CD14-positive monocyte (primary cell): ENCODE data around the gene CCDC82. TPM values are rescaled to one million over a fixed set of nuclear protein-coding genes. Genes with fewer than 3 reads are reported as not detected.

Source experiments
- DNase-seq, 3 donors: peaks; one replicate each; pipeline ENCODE4 v3.0.0-alpha.2; 2011 to 2022
- H2AFZ ChIP-seq: 2 replicates; pipeline ENCODE4 v1.6.0; 2012; ENCODE audit warnings: mild to moderate bottlenecking, low read depth, low read length, inconsistent platforms; ENCODE audit not compliant: insufficient read depth, poor library complexity, severe bottlenecking
- H3K27ac ChIP-seq, 2 donors: 1 replicate in 1 of 2; 2 replicates in 1 of 2; pipeline ENCODE4 v1.5.1; 2012 to 2013; ENCODE audit warnings: low read length in 2 of 2, control low read depth in 1 of 2, inconsistent platforms in 1 of 2, low read depth in 1 of 2, mild to moderate bottlenecking in 1 of 2
- H3K27me3 ChIP-seq, 2 donors: one replicate each; pipeline versions ENCODE4 v1.6.0 to v1.6.1; 2011 to 2013; ENCODE audit warnings: low read length in 2 of 2; ENCODE audit not compliant: control insufficient read depth in 2 of 2, insufficient read depth in 2 of 2
- H3K36me3 ChIP-seq, 2 donors: replicated peaks in 1 of 2; 1 replicate in 1 of 2; 2 replicates in 1 of 2; pipeline versions ENCODE4 v1.5.1 to v1.6.1; 2012 to 2013; ENCODE audit warnings: low read length in 2 of 2, control low read depth in 1 of 2, inconsistent platforms in 1 of 2, mild to moderate bottlenecking in 1 of 2; ENCODE audit not compliant: insufficient read depth in 2 of 2, control insufficient read depth in 1 of 2
- H3K4me1 ChIP-seq, 2 donors: 1 replicate in 1 of 2; 2 replicates in 1 of 2; pipeline versions ENCODE4 v1.5.1 to v1.6.1; 2012 to 2013; ENCODE audit warnings: low read length in 2 of 2, control low read depth in 1 of 2, inconsistent platforms in 1 of 2, mild to moderate bottlenecking in 1 of 2, moderate library complexity in 1 of 2; ENCODE audit not compliant: insufficient read depth in 2 of 2, control insufficient read depth in 1 of 2
- H3K4me2 ChIP-seq: replicated peaks from 2 replicates; pipeline ENCODE3; 2012; ENCODE audit warnings: low read length, moderate library complexity, mild to moderate bottlenecking; ENCODE audit not compliant: poor library complexity, severe bottlenecking; ENCODE audit errors: extremely low read depth
- H3K4me3 ChIP-seq, 3 experiments: fragments of 200-600 bp in 1 of 3; sonication (generic) in 1 of 3; replicated peaks in 1 of 3; 1 replicate in 2 of 3; 2 replicates in 1 of 3; pipeline ENCODE4 v1.5.1; 2011 to 2013; ENCODE audit warnings: low read length in 3 of 3, mild to moderate bottlenecking in 3 of 3, control low read depth in 2 of 3, low read depth in 2 of 3, inconsistent platforms in 1 of 3, moderate library complexity in 1 of 3
- H3K79me2 ChIP-seq: 2 replicates; pipeline ENCODE4 v1.6.0; 2012; ENCODE audit warnings: mild to moderate bottlenecking, control low read depth, inconsistent platforms, low read length, moderate library complexity; ENCODE audit not compliant: insufficient read depth
- H3K9ac ChIP-seq: 2 replicates; pipeline ENCODE4 v1.6.0; 2017; ENCODE audit warnings: low read length, mild to moderate bottlenecking; ENCODE audit not compliant: insufficient read depth, poor library complexity, severe bottlenecking
- H3K9me3 ChIP-seq, 2 donors: replicated peaks in 1 of 2; 1 replicate in 1 of 2; 2 replicates in 1 of 2; pipeline versions ENCODE4 v1.5.1 to v1.6.1; 2012 to 2013; ENCODE audit warnings: low read length in 2 of 2, control low read depth in 1 of 2; ENCODE audit not compliant: control insufficient read depth in 1 of 2, insufficient read depth in 1 of 2
- H4K20me1 ChIP-seq: 2 replicates; pipeline ENCODE4 v1.6.0; 2012; ENCODE audit warnings: mild to moderate bottlenecking, low read length, control low read depth, moderate library complexity; ENCODE audit not compliant: insufficient read depth
- H3K27ac Mint-ChIP-seq, 7 donors: one replicate each; pipeline ENCODE4 v1.8.0; 2020; ENCODE audit warnings: mild to moderate bottlenecking in 7 of 7, mixed read lengths in 7 of 7, moderate library complexity in 6 of 7, inconsistent platforms in 2 of 7
- H3K27me3 Mint-ChIP-seq, 3 donors: one replicate each; pipeline ENCODE4 v1.8.0; 2021 to 2022; ENCODE audit warnings: low read depth in 3 of 3, mild to moderate bottlenecking in 3 of 3, mixed read lengths in 3 of 3, moderate library complexity in 3 of 3, inconsistent platforms in 1 of 3
- H3K36me3 Mint-ChIP-seq, 2 donors: one replicate each; pipeline ENCODE4 v1.8.0; 2020; ENCODE audit warnings: mixed read lengths in 2 of 2, inconsistent platforms in 1 of 2, mild to moderate bottlenecking in 1 of 2
- H3K4me1 Mint-ChIP-seq: one replicate; pipeline ENCODE4 v1.8.0; 2020; ENCODE audit warnings: mild to moderate bottlenecking, mixed read lengths
- H3K4me3 Mint-ChIP-seq, 2 donors: one replicate each; pipeline ENCODE4 v1.8.0; 2020; ENCODE audit warnings: mild to moderate bottlenecking in 2 of 2, mixed read lengths in 2 of 2, moderate library complexity in 1 of 2
- H3K9me3 Mint-ChIP-seq, 7 donors: one replicate each; pipeline ENCODE4 v1.8.0; 2020 to 2022; ENCODE audit warnings: mixed read lengths in 7 of 7, mild to moderate bottlenecking in 6 of 7, moderate library complexity in 6 of 7, inconsistent platforms in 2 of 7
- CTCF ChIP-seq: fragments of 200-600 bp; IDR thresholded peaks from one replicate; pipeline ENCODE4 v1.8.0; 2022; ENCODE audit warnings: antibody characterized with exemption, mild to moderate bottlenecking
- WGBS: methylation state at CpG from one replicate; pipeline ENCODE4 v1.1.5; 2013; ENCODE audit warnings: missing lambda C conversion rate; ENCODE audit not compliant: insufficient coverage; 5-methylcytosine and 5-hydroxymethylcytosine counted together
- intact Hi-C, 2 donors: fragments of 100-400 bp; cut with micrococcal nuclease; formaldehyde crosslinking; loops; one replicate each; pipeline versions ENCODE4 v1.15.0 to v1.15.1; 2023
- polyA plus RNA-seq, 3 donors: library from polyadenylated mRNA; depleted of rRNA in 1 of 3; unstranded in 2 of 3; stranded (reverse) in 1 of 3; fragments of 300-500 nt in 2 of 3; fragments of >200 nt in 1 of 3; fragmentation: Illumina TruSeq in 2 of 3; gene quantifications; 1 replicate in 2 of 3; 2 replicates in 1 of 3; pipeline ENCODE4 v1.2.3, GENCODE V29; 2012 to 2021

The CCDC82 gene
- polyA plus RNA-seq, 3 donors: 10.7 to 18.2 (median 12.2) TPM

GRCh38 chr11:96356848-96357247 lies 32.9 kb downstream of the CCDC82 start:
- Mint-ChIP-seq H3K4me1 (no peaks in the 10 kb centered on the region), H3K9me3 (no peaks in the 10 kb centered on the region), H3K36me3 (peaks cover 58 to 59% of the 10 kb centered on the region in 2 donors), H3K27me3 (no peaks in the 10 kb centered on the region), H3K4me3 (no peak overlapping the region), H3K27ac (no peak overlapping the region)
- Histone ChIP-seq H3K79me2 (no peaks in the 10 kb centered on the region), H3K4me1 (no peaks in the 10 kb centered on the region), H3K36me3 (peaks cover 48 to 84% of the 10 kb centered on the region in 2 donors), H3K27ac (no peak overlapping the region), H3K4me2 (no peak overlapping the region), H4K20me1 (no peaks in the 10 kb centered on the region), H3K9me3 (no peaks in the 10 kb centered on the region), H2AFZ (no peak overlapping the region), H3K9ac (no peak overlapping the region), H3K4me3 (no peak overlapping the region), H3K27me3 (no peaks in the 10 kb centered on the region)
- 100% methylated on average over 3 of the region's 4 CpGs for WGBS
- intact Hi-C loops: no loop called here
- no peak for DNase-seq
- TF ChIP-seq CTCF: no peak

DNA sequence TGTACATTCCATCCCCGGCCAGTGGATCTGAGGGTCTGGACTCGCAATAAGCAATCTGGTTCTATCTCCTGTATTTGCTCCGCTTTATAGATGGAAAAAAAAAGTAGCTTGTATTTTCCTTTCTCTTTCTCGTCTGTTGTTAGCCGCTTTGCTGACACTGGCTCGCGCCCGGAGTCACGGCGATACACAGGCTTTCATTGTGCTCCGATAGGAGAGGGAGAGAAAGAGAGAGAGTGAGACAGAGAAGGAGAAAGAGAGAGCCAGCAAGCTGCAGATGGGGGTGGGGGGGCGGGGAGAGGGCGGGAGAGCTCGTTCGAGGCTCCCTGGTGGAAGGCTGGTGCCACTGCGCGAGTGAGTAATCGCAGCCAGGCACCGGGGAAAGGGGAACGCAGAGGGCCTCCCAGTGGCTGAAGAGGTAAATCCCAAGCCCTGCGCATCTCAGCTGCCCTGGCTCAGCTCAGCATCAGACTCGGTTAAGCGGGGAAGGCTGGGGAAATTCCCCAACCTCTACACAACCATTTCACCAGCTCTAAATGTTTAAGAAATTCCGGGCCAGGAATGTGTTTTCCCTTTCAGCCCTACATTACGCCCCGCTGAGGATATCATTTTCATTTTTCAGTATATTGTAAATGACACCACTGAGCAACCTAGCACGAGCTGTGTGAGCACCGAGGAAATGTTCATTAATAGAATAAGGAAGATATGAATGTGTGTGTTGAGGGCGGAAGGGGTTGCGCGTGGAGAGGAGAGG lies 46.6 kb downstream of the CCDC82 start, which contains the start of gene MAML2:
Gene MAML2 (minus strand): TSS at position 235 of the 751 bp plus-strand sequence. CDS start 1,300 bp downstream, outside the sequence.
- intact Hi-C loops: loop anchor here (5.0 kb wide), 3 partner anchors 36 to 291 kb away; no protein-coding TSS in a partner anchor
- H3K27ac Mint-ChIP-seq: peak within 1 kb of the TSS; percentile 85 to 99 (median 94)
- peak within 1 kb of the TSS; percentile 95 to 98 for H3K4me3 Mint-ChIP-seq
- Histone ChIP-seq H2AFZ (peak within 1 kb of the TSS; percentile 98), H3K27me3 (no peaks in the 10 kb centered on the region), H3K9ac (peak within 1 kb of the TSS; percentile 79), H3K27ac (peak within 1 kb of the TSS in 1 of 2 donors; percentile 93), H3K9me3 (no peaks in the 10 kb centered on the region), H3K79me2 (peaks cover 27% of the 10 kb centered on the region), H4K20me1 (no peaks in the 10 kb centered on the region), H3K4me2 (peak within 1 kb of the TSS; percentile 88), H3K4me1 (peaks cover 43 to 50% of the 10 kb centered on the region in 2 donors), H3K36me3 (no peaks in the 10 kb centered on the region), H3K4me3 (peak within 1 kb of the TSS; percentile 75 to 100 (median 100))
- H3K4me1 Mint-ChIP-seq: peaks cover 47% of the 10 kb centered on the region
- 13% methylated on average over 13 of the region's 31 CpGs for WGBS
- peaks cover 0 to 2% (median 0%) of the 10 kb centered on the region in 3 donors for H3K27me3 Mint-ChIP-seq
- TF ChIP-seq CTCF: peak; percentile 93
- H3K36me3 Mint-ChIP-seq: peaks cover 4 to 11% of the 10 kb centered on the region in 2 donors
- peaks cover 0 to 2% (median 0%) of the 10 kb centered on the region in 7 donors for H3K9me3 Mint-ChIP-seq
- peak; percentile 89 to 97 (median 92) for DNase-seq
